HuH-7.5 (cell line): ENCODE measurements around the gene RABAC1.
"Not testable (repeated sequence)": the region's sequence is repeated elsewhere in the genome, so short reads cannot be mapped to it uniquely, and the experiment has no call there.

Experiments
- DNase-seq: peaks from one replicate; pipeline ENCODE4 v3.0.0; 2011; ENCODE audit warnings: low spot score

The RABAC1 gene, protein sequence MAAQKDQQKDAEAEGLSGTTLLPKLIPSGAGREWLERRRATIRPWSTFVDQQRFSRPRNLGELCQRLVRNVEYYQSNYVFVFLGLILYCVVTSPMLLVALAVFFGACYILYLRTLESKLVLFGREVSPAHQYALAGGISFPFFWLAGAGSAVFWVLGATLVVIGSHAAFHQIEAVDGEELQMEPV

DNA sequence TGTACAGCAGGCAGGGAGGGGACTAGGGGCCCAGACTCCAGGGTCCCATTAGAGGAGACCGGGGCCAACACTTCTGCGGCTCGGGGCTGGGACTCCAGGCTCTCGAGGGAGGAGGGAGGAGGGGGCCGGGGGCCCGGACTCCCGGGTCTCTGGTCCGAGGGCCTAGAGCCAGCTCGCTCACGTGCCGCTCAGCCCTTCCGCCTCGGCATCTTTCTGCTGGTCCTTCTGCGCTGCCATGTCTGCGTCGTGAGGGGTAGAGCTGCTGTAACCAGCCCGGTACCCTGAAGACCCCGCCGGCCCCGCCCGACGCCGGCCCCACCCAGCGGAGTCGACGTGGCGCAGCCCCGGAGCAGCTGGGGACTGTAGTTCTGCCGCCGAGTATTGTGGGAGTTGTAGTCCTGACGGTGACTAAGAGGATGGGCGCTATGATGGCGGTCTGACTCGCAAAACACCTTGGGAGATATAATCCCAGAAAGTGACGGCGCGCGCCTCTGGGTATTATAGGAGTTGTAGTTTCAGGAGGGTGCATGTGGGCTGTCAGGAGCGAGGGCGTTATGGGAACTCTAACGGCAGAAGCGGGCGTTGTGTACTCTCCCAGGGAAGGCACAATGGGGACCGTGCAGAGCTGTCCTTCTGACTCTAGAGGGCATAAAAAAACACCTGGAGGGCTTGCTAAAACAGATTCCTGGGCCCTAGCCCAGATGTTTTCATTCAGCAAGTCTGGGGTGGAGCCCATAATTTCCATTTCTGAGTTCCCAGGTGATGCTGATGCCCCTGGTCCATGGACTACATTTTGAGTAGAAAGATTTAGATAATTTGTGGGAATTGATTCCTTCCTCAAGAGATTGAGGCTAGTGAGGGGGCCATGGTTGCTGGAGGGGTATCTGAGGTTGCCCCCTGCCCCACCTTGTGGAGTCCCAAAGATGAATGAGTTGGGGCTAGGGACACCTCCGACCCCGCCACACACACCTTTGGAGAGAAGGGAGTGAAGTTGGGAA, at the start of gene RABAC1:
Gene RABAC1 (minus strand): TSS at position 266 of the 998 bp plus-strand sequence. CDS start 29 bp downstream, at position 237.
- DNase-seq, result peak; percentile 95

- DNase-seq, result no peak
Measured at GRCh38 chr19:42006569-42006968, 47.4 kb upstream of the RABAC1 start.

DNA sequence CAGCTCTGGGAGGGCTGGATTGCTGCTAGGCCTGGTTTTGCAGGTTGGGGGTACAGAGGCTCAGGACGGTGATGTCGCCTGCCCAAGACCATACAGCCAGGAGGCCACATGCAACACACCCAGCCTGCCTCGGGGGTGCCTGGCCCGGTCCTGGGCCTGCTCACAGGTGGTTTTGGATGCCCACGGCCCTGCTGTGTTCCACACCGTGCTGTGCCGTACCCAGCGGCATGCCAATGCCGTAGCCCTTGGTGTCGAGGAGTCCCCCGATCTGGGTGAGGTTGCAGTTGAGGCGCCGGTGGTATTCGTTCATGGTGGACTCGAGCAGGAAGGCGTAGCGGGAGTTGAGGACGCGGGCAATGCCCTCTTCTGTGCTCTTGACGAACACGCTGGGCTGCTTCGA, 46.4 kb upstream of the RABAC1 start:
- DNase-seq, result no peak

DNA sequence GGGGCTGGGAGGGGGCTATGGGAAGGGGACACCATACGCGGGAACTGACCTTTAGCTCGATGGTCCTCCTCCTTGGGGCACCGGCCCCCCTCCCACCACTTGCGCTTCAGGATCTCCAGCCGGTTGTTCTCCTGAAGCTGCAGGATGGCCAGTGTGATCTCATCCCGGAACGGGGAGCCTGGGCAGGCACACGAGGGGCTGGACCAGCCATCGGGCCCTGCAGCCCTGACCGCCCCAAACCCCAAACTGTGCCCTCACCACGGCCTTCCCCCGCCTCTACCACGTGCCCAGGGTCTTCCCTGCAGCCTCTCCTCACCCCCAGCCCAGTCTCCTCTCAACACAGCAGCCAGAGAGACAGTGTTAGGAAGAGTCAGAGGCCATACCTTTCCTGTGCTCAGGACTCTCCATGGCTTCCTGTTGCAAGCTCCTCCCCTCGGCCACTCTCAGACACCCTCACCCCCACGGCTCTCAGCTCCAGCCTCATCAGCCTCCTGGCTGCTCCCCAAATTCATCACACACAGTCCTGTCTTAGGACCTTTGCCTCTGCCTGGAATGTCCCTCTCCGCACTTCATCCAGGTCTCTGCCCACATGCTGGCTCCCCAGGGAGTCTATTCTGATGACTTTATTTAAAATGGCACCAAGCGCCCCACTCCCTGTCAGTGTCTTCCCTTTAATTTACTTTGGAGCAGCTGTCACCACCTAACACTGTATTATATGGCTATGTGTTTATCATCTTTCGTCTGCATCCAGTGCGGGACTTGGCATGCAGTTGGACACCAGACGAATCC, 44.6 kb upstream of the RABAC1 start:
- DNase-seq, result no peak

DNA sequence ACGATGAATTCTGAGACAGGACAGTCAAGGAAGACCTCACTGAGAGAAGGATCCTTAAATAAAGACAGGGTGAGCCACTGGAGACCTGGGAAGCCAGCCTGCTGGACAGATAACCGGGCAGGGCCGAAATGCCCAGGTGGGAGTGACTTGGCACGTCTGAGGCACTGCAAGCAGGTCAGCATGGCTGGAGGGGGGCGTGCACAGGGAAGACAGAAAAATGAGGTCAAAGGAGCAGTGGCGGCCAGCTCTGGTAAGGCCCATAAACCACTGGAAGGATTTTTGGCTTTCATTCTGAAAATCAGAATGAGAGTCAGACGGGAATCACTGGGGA, 40.7 kb upstream of the RABAC1 start:
- no peak for DNase-seq

DNA sequence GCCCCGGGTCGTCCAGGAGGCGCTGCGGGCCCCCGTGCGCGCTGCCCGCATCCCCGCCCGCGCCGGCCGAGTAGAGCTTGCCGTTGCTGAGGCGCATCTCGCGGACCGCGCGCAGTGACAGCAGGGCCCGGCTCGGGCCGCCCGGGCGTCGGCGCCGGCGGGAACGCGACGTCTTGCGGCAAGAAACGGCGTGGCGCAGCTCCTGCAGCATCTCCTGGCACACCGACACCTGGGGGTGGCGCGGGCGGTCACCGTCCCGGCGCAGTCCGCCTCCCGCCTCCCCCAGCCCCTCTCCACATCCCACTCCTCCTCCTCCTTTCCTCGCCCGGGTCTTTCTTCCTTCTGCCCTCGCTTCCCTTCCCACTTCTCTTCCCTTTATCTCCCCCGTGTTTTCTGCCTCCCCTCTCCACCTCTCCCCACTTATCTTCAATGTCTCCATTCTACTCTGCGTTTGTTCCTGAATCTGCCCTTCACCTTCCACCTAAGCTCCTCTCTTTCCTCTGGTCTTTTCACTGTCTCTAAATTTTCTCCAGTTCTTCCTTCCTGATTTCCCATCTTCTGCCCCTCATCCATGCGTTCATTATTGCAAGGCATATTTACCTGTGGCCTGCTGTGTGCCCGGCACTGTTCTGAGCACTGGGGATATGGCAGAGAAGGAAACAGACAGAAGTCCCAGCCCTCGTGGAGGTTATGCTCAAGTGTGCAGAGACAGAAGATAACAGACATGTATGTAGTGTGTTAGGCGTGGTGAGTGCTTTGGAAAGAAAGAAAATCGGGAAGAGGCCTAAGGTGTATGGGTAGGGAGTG, 40.2 kb upstream of the RABAC1 start:
- DNase-seq, result no peak

GRCh38 chr19:41998246-41999020, 39.3 kb upstream of the RABAC1 start:
- DNase-seq, result peak; percentile 83

- no peak for DNase-seq
Measured at GRCh38 chr19:41997851-41998229, 38.7 kb upstream of the RABAC1 start.

- DNase-seq, result peak; percentile 93
Measured at GRCh38 chr19:41997121-41997850, 38.2 kb upstream of the RABAC1 start.

DNA sequence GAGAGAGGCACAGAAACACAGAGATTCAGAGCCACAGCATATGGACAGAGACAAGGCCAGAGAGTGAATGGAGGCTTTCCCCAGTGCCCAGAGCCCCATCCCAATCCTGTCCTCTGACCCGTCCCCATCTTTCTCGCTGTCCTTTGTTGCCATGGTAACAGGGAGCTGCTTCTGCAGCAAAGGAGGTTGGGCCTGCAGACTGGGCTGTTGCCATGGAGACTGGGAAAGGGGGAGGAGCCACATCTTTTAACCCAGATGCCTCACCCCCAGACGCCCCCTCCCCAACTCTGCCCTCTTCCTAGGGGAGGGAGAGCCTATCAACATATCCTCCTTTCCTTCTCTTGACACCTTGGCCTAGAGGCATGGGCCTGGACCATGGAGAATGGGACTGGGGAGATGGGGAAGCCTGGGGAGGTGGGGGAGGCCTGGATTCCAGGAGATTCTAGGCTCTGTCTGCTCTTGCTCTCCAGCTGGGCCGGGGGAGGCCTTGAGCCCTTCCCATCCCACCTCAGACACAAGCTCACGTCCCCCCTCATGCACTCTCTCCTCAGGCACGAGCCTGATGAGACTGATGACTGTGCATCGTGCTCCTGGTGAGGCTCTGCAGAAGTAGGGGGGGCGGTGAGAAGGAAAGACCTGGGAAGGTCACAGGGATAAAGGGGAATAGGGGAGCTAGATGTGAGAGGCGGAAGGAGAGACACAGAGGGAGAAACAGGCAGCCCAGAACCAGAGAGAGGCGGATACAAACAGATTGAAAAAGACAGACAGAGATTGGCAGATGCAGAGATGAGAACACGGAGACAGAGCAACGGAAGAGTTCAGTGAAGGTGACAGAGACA, 37.1 kb upstream of the RABAC1 start:
- no peak for DNase-seq

DNA sequence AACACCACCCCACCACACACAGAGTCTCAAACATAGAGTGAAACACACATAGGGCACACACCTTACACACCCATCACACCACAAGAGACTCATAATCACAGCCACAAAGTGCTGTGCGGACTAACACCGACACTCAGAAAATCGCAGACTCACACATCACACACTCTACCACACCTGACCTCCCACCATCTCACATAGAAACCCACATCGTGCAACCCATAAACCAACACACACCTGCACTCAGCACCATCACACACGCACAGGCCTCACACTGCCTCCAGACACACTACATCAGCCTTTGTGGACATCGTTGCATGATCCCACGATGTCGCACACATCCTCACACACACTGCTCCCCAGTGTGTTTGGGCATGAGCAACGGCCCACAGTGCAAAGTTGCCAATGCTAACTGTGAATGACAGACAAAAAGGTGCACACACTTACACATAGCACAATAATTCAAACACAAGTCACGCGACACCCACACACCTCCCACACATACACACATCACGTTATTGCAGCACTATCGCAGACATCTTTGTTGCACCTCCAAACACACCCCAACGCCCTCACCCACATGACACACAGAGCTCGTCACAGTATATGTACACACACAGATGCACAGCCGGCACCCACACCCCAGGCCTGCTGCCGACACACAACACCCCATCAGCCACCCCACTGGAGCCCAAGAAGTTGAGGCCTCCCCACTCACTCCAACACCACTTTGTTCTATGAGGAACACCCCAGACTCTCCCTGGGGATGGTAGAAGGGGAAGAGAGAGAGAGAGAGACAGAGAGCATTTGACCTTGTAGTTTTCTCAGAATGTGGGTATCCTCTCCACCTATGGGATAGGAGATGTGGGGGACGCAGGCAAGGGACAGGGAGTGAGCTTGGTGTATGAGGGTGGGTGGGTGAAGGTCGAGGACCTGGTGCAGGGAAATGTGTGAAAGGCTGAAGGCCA, 36.2 kb upstream of the RABAC1 start:
- DNase-seq, result no peak

DNA sequence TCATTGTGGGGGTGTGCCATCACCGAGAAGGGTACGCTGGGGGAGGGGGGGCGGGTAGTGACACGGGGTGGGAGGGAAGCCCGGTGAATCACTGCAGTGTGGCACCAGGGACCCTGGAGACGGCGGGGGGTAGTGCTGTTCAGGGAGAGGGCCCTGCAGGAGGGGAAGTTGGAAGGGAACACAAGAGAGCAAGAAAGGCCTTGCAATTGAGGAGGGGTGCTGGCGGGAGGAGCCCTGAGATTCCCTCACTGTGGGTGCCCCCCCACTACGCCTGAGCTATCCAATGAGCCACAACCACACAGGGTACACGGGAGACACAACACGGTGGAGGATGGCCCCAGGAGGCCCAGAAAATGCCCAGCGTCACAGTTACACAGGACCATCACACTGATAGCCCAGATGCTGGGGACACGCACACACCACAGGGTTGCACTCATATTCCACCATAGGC, 35.4 kb upstream of the RABAC1 start:
- no peak for DNase-seq

- no peak for DNase-seq
Measured at GRCh38 chr19:41993612-41994483, 34.7 kb upstream of the RABAC1 start, which contains the start of gene ATP1A3. ATP1A3 (minus strand) TSS chr19:41994230; CDS start chr19:41994076, 154 bp downstream.

DNA sequence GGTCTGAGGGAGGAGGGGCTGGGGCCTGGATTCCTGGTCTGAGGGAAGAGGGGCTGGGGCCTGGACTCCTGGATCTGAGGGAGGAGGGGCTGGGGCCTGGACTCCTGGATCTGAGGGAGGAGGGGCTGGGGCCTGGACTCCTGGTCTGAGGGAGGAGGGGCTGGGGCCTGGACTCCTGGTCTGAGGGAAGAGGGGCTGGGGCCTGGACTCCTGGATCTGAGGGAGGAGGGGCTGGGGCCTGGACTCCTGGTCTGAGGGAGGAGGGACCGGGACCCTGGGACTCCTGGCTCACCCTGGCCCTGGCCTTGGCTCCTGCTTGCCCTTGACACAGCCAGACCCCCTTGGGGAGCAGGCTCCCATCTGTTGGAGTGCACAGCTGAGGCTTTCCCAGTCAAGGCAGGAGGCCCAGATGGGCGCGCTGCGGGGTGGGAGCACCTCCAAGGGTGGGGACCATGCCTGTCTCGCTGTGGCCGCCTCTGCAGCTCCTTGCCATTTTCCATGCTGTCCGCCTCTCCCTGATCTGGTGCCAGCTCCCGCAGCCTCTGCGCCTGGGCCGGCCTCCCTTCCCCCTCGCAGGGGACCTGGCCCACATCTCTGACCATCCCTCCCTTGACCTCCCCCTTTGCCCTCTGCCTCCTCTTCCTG, 32.9 kb upstream of the RABAC1 start:
- not testable (repeated sequence) for DNase-seq

DNA sequence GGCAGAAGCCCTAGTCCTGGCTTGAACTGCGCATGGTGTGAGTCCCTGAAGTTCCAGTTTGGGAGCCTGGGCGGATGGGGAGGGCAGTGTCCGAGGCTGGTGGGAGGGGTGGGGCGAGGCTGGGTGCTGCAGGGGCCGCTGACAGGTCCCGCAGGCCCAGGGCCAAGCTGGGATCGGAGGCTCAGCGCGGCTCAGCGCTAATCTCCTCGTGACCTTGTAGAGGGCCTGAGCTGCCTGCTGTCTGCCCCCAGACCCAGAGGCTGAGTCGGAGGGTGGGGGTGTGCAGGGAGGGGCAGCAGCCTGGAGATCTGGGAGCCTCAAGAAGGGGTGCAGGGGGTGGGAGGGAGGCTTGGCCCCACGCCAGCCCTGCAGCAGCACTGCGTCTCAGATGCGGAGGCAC, 31.9 kb upstream of the RABAC1 start:
- DNase-seq, result no peak

GRCh38 chr19:41990615-41991014, 31.5 kb upstream of the RABAC1 start:
- no peak for DNase-seq
